H9 (cell line): ENCODE results near the gene PPP1R2C. TPM values are rescaled to one million over a fixed set of nuclear protein-coding genes. Genes with fewer than 3 reads are reported as not detected.

Experiments used
- DNase-seq: peaks from one replicate; pipeline ENCODE4 v3.0.0-alpha.2; 2017
- H2AFZ ChIP-seq: one replicate; pipeline ENCODE4 v1.6.1; 2013; ENCODE audit warnings: mild to moderate bottlenecking, low read length, control low read depth, moderate library complexity
- H2AK5ac ChIP-seq: 2 replicates; pipeline ENCODE4 v1.6.1; 2013; ENCODE audit warnings: low read length, control low read depth, mixed read lengths; ENCODE audit not compliant: insufficient read length
- H2BK120ac ChIP-seq: one replicate; pipeline ENCODE4 v1.6.1; 2013; ENCODE audit warnings: low read depth, mild to moderate bottlenecking, low read length, control low read depth, inconsistent platforms; ENCODE audit not compliant: poor library complexity, severe bottlenecking
- H2BK12ac ChIP-seq: 2 replicates; pipeline ENCODE4 v1.6.1; 2013; ENCODE audit warnings: low read length, control low read depth, mixed read lengths, low read depth; ENCODE audit not compliant: insufficient read length
- H2BK15ac ChIP-seq: 2 replicates; pipeline ENCODE4 v1.6.1; 2013; ENCODE audit warnings: low read depth, low read length, control low read depth
- H2BK20ac ChIP-seq: one replicate; pipeline ENCODE4 v1.6.1; 2013; ENCODE audit warnings: low read depth, mild to moderate bottlenecking, low read length, control low read depth, inconsistent platforms; ENCODE audit not compliant: poor library complexity, severe bottlenecking
- H2BK5ac ChIP-seq: 2 replicates; pipeline ENCODE4 v1.6.1; 2013; ENCODE audit warnings: low read length, control low read depth, mixed read lengths; ENCODE audit not compliant: insufficient read length
- H3K14ac ChIP-seq: 2 replicates; pipeline ENCODE4 v1.6.1; 2013; ENCODE audit warnings: low read length, control low read depth; ENCODE audit not compliant: insufficient read depth
- H3K18ac ChIP-seq: 2 replicates; pipeline ENCODE4 v1.6.1; 2013; ENCODE audit warnings: low read depth, mild to moderate bottlenecking, mixed read lengths, low read length, control low read depth; ENCODE audit not compliant: insufficient read length
- H3K23ac ChIP-seq: 2 replicates; pipeline ENCODE4 v1.6.1; 2013; ENCODE audit warnings: low read length, control low read depth, mixed read lengths, low read depth; ENCODE audit not compliant: insufficient read length
- H3K23me2 ChIP-seq: 2 replicates; pipeline ENCODE4 v1.6.1; 2013; ENCODE audit warnings: low read depth, mild to moderate bottlenecking, mixed read lengths, low read length, control low read depth; ENCODE audit not compliant: insufficient read length, poor library complexity, severe bottlenecking
- H3K27ac ChIP-seq: 2 replicates; pipeline ENCODE4 v1.5.1; 2013; ENCODE audit warnings: low read length, control low read depth, mixed read lengths, low read depth; ENCODE audit not compliant: insufficient read length
- H3K27me3 ChIP-seq: 2 replicates; pipeline ENCODE4 v1.6.1; 2013; ENCODE audit warnings: low read length, control low read depth, inconsistent platforms; ENCODE audit not compliant: insufficient read depth
- H3K4ac ChIP-seq: 2 replicates; pipeline ENCODE4 v1.6.1; 2013; ENCODE audit warnings: low read depth, mild to moderate bottlenecking, control low read depth, inconsistent platforms, low read length, moderate library complexity
- H3K4me1 ChIP-seq: 2 replicates; pipeline ENCODE4 v1.6.1; 2013; ENCODE audit warnings: low read length, control low read depth, inconsistent platforms; ENCODE audit not compliant: insufficient read depth
- H3K4me2 ChIP-seq: 2 replicates; pipeline ENCODE4 v1.6.1; 2013; ENCODE audit warnings: low read length, control low read depth, mixed read lengths; ENCODE audit not compliant: insufficient read length, insufficient read depth
- H3K56ac ChIP-seq: 2 replicates; pipeline ENCODE4 v1.6.1; 2013; ENCODE audit warnings: low read depth, mild to moderate bottlenecking, mixed read lengths, low read length, control low read depth; ENCODE audit not compliant: insufficient read length
- H3K79me1 ChIP-seq: 2 replicates; pipeline ENCODE4 v1.6.1; 2013; ENCODE audit warnings: low read depth, mild to moderate bottlenecking, moderate library complexity, low read length, control low read depth, inconsistent platforms; ENCODE audit not compliant: insufficient read depth, poor library complexity, severe bottlenecking
- H3K79me2 ChIP-seq: 2 replicates; pipeline ENCODE4 v1.6.1; 2013; ENCODE audit warnings: low read length, control low read depth, inconsistent platforms; ENCODE audit not compliant: insufficient read depth
- H3K9ac ChIP-seq: 2 replicates; pipeline ENCODE4 v1.6.1; 2013; ENCODE audit warnings: low read length, control low read depth, mixed read lengths; ENCODE audit not compliant: insufficient read length; ENCODE audit errors: extremely low read depth
- H3K9me3 ChIP-seq: one replicate; pipeline ENCODE4 v1.6.1; 2013; ENCODE audit warnings: low read depth, low read length, inconsistent platforms; ENCODE audit not compliant: control insufficient read depth
- H3T11ph ChIP-seq: one replicate; pipeline ENCODE4 v1.6.1; 2013; ENCODE audit warnings: mild to moderate bottlenecking, low read length, control low read depth, inconsistent platforms
- H4K20me1 ChIP-seq: one replicate; pipeline ENCODE4 v1.6.1; 2013; ENCODE audit not compliant: control insufficient read depth, insufficient read length, insufficient read depth
- H4K5ac ChIP-seq: 2 replicates; pipeline ENCODE4 v1.6.1; 2013; ENCODE audit warnings: low read depth, mild to moderate bottlenecking, mixed read lengths, low read length, control low read depth; ENCODE audit not compliant: insufficient read length
- H4K8ac ChIP-seq: replicated peaks from 2 replicates; pipeline ENCODE4 v1.6.1; 2013; ENCODE audit warnings: low read length, control low read depth, mixed read lengths, low read depth; ENCODE audit not compliant: insufficient read length
- H4K91ac ChIP-seq: 2 replicates; pipeline ENCODE4 v1.6.1; 2013; ENCODE audit warnings: low read depth, mild to moderate bottlenecking, moderate library complexity, mixed read lengths, low read length, control low read depth; ENCODE audit not compliant: insufficient read length
- H3K27ac Mint-ChIP-seq, 3 experiments: 2 replicates in 2 of 3; 3 replicates in 1 of 3; pipeline ENCODE4 v1.8.0; 2020 to 2021; ENCODE audit warnings: mixed read lengths in 3 of 3, mild to moderate bottlenecking in 1 of 3, moderate library complexity in 1 of 3
- H3K27me3 Mint-ChIP-seq: 2 replicates; pipeline ENCODE4 v1.8.0; 2021; ENCODE audit warnings: low read depth, mild to moderate bottlenecking, moderate library complexity, mixed read lengths
- H3K36me3 Mint-ChIP-seq, 3 experiments: 2 replicates in 2 of 3; 3 replicates in 1 of 3; pipeline ENCODE4 v1.8.0; 2020 to 2021; ENCODE audit warnings: low read depth in 3 of 3, mixed read lengths in 3 of 3; ENCODE audit not compliant: insufficient read depth in 1 of 3
- H3K4me1 Mint-ChIP-seq, 2 experiments: 2 replicates each; pipeline ENCODE4 v1.8.0; 2020; ENCODE audit warnings: mixed read lengths in 2 of 2
- H3K4me3 Mint-ChIP-seq, 2 experiments: 2 replicates in 1 of 2; 3 replicates in 1 of 2; pipeline ENCODE4 v1.8.0; 2020 to 2021; ENCODE audit warnings: mild to moderate bottlenecking in 2 of 2, mixed read lengths in 2 of 2, moderate library complexity in 1 of 2
- H3K9me3 Mint-ChIP-seq, 2 experiments: 2 replicates in 1 of 2; 3 replicates in 1 of 2; pipeline ENCODE4 v1.8.0; 2020; ENCODE audit warnings: mild to moderate bottlenecking in 2 of 2, mixed read lengths in 2 of 2, moderate library complexity in 1 of 2
- CTCF ChIP-seq: fragments of 200-600 bp; sonication (generic); conservative IDR thresholded peaks from 3 replicates; pipeline ENCODE4 v1.8.0; 2021; ENCODE audit warnings: antibody characterized with exemption, mild to moderate bottlenecking
- whole genome bisulfite sequencing: extraction: QIAGEN DNeasy Blood & Tissue Kit; methylation state at CpG from one replicate; pipeline ENCODE4 v1.1.7; 2013; ENCODE audit warnings: missing lambda C conversion rate, low lambda C conversion rate, mixed read lengths; ENCODE audit not compliant: insufficient read length; ENCODE audit errors: extremely low coverage; 5-methylcytosine and 5-hydroxymethylcytosine counted together
- total RNA-seq: library from RNA; stranded (reverse); gene quantifications from 2 replicates; pipeline ENCODE4 v1.2.1, GENCODE V29; 2021

PPP1R2C gene
- total RNA-seq, 1 experiment from 2014 or later, result not detected

DNA sequence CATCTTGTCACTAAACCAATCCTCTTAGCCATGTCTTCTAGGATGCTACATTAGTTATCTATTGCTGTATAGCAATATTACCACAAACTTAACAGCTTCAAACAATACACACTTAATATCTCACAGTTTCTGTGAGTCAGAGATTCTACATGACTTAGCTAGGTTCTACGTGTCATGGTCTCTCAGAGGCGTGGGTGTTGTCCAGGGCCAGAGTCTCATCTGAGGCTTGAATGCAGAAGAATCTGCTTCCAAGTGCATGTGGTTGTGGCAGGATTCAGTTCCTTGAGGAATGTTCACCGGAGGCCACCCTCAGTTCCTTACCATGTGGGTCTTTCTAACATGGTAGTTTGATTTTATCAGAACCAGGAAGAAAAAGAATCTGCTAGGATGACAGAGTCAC is 26.4 kb downstream of the PPP1R2C start:
- no peak overlapping the region for H4K5ac ChIP-seq
- H4K91ac ChIP-seq, result no peak overlapping the region
- H2BK12ac ChIP-seq, result no peak overlapping the region
- H3K14ac ChIP-seq, result no peak overlapping the region
- no peak overlapping the region for H2AFZ ChIP-seq
- H4K20me1 ChIP-seq, result no peaks in the 10 kb centered on the region
- no peak overlapping the region for H3K27ac Mint-ChIP-seq
- no peak overlapping the region for H4K8ac ChIP-seq
- DNase-seq, result no peak
- no peak overlapping the region for H3K9ac ChIP-seq
- H3K23ac ChIP-seq, result no peak overlapping the region
- H3T11ph ChIP-seq, result no peak overlapping the region
- H3K4me1 ChIP-seq, result peaks cover 3% of the 10 kb centered on the region; the same call in 1 of the 2 replicates
- WGBS, result no CpG with 5 or more reads among the region's 3 CpGs
- H3K18ac ChIP-seq, result no peak overlapping the region
- no peaks in the 10 kb centered on the region for H3K27me3 Mint-ChIP-seq
- H3K79me2 ChIP-seq, result no peaks in the 10 kb centered on the region
- no peaks in the 10 kb centered on the region for H3K9me3 ChIP-seq
- no peak overlapping the region for H2AK5ac ChIP-seq
- H3K36me3 Mint-ChIP-seq, result peaks cover 5 to 23% (median 22%) of the 10 kb centered on the region in 3 experiments
- no peaks in the 10 kb centered on the region for H3K23me2 ChIP-seq
- no peak for TF ChIP-seq CTCF
- no peak overlapping the region for H2BK20ac ChIP-seq
- H2BK120ac ChIP-seq, result no peak overlapping the region
- H2BK5ac ChIP-seq, result no peak overlapping the region
- no peak overlapping the region for H3K56ac ChIP-seq
- no peak overlapping the region for H3K4ac ChIP-seq
- peaks cover 5 to 57% of the 10 kb centered on the region in 2 experiments for H3K9me3 Mint-ChIP-seq
- H3K79me1 ChIP-seq, result no peaks in the 10 kb centered on the region
- peaks cover 19 to 22% of the 10 kb centered on the region in 2 experiments for H3K4me1 Mint-ChIP-seq
- H3K4me2 ChIP-seq, result no peak overlapping the region
- H3K27ac ChIP-seq, result no peak overlapping the region
- no peaks in the 10 kb centered on the region for H3K27me3 ChIP-seq
- no peak overlapping the region for H3K4me3 Mint-ChIP-seq
- no peak overlapping the region for H2BK15ac ChIP-seq
